Measurements from ENCODE around the gene DHRS7C.

DHRS7C gene

DNA sequence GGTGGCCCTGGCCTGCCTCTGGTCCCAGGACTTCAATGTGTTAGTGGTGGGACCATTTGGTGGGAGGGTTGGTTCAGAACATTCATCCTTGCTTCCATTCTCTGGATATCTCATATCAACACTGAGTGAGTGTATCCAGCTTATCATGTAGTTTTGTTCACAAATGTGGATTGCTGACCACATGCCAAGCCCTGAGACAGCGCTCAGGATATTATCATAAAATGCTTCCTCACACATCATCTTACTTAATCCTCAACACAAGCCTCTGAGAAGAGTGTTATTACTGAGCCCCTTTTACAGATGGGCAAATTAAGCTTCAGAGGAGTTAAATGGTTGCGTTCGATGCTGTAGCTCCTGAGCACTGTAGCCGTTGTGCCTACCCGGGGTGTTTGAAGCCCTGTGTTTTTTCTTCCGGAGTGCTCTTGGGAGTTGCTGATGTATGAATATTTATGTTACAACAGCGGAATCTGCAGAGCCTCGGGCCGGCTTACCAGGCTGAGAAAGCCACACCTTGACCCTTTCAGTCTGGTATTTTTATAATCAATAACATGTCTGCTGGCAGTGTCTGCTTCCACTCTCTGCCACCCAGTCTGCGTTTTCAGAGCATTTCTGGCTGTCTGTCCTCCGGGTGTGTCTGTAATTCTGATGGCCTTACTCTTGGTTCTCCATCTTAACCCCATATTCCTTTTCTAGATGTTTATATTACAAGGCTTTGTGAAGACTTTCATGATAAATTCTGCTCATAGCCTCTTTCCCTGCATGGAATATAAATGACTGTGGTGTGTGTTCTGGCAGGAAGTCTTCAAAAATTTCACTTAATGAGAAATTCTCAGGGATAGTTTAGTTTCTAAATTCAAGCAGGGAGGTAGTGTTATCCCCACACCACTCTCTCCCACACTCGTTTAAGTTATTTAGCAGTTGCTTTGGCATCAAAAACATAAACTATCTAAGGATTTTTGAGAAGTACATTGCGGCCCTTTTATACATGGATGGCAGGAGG is 37.2 kb upstream of the DHRS7C start:
- ATAC-seq, result no peak

DNA sequence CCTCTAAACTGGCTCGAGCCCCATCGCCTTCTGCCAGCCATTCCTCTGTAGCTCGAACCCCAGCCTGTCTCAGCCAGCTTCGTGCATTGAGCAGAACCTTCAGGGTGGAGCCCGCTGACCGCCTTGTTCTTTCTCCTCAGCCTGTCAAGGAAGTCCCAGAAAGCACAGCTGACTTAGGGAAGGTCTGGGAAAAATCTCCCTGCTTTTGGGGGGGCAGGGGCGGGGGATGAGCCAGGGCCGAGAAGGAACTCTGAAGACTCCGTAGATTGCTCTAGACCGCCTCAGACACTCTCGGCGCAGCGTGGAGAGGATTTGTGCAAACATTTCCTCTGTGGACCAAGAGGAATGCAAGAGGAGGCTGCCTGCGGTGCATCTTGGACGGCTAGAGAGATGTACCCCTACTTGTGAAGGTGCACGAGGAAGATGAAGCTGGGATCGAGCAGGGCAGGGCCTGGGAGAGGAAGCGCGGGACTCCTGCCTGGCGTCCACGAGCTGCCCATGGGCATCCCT is 34.3 kb upstream of the DHRS7C start, which contains the start of gene GLP2R:
Gene GLP2R, plus strand, starts transcription at position 284 of the 510 bp plus-strand sequence. Its CDS starts 140 bp downstream, at position 424.
- ATAC-seq, result no peak
- no peak for TF ChIP-seq ESRRG (CRISPR knock-in tag; IDR thresholded peaks at IDR 0.05)
- TF ChIP-seq, protein P1, sequence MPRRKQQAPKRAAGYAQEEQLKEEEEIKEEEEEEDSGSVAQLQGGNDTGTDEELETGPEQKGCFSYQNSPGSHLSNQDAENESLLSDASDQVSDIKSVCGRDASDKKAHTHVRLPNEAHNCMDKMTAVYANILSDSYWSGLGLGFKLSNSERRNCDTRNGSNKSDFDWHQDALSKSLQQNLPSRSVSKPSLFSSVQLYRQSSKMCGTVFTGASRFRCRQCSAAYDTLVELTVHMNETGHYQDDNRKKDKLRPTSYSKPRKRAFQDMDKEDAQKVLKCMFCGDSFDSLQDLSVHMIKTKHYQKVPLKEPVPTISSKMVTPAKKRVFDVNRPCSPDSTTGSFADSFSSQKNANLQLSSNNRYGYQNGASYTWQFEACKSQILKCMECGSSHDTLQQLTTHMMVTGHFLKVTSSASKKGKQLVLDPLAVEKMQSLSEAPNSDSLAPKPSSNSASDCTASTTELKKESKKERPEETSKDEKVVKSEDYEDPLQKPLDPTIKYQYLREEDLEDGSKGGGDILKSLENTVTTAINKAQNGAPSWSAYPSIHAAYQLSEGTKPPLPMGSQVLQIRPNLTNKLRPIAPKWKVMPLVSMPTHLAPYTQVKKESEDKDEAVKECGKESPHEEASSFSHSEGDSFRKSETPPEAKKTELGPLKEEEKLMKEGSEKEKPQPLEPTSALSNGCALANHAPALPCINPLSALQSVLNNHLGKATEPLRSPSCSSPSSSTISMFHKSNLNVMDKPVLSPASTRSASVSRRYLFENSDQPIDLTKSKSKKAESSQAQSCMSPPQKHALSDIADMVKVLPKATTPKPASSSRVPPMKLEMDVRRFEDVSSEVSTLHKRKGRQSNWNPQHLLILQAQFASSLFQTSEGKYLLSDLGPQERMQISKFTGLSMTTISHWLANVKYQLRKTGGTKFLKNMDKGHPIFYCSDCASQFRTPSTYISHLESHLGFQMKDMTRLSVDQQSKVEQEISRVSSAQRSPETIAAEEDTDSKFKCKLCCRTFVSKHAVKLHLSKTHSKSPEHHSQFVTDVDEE (CRISPR knock-in tag; IDR thresholded peaks at IDR 0.05), result no peak
- no peak for TF ChIP-seq TCF4 (CRISPR knock-in tag; IDR thresholded peaks at IDR 0.05; ENCODE audit: borderline replicate concordance)
- no peak for TF ChIP-seq ISL1 (CRISPR knock-in tag; IDR thresholded peaks at IDR 0.05)
- no peak for TF ChIP-seq ZNF565 (CRISPR knock-in tag; conservative IDR thresholded peaks at IDR 0.05; ENCODE audit: low read depth)
- TF ChIP-seq, protein P2, sequence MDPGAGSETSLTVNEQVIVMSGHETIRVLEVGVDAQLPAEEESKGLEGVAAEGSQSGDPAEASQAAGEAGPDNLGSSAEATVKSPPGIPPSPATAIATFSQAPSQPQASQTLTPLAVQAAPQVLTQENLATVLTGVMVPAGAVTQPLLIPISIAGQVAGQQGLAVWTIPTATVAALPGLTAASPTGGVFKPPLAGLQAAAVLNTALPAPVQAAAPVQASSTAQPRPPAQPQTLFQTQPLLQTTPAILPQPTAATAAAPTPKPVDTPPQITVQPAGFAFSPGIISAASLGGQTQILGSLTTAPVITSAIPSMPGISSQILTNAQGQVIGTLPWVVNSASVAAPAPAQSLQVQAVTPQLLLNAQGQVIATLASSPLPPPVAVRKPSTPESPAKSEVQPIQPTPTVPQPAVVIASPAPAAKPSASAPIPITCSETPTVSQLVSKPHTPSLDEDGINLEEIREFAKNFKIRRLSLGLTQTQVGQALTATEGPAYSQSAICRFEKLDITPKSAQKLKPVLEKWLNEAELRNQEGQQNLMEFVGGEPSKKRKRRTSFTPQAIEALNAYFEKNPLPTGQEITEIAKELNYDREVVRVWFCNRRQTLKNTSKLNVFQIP (CRISPR knock-in tag; IDR thresholded peaks at IDR 0.05; ENCODE audit: borderline replicate concordance, low read depth), result no peak
- no peak for TF ChIP-seq ZFP3 (CRISPR knock-in tag; IDR thresholded peaks at IDR 0.05)
- TF ChIP-seq ZNF70 (CRISPR knock-in tag; IDR thresholded peaks at IDR 0.05), result no peak
- no peak for TF ChIP-seq PPARA (CRISPR knock-in tag; IDR thresholded peaks at IDR 0.05; ENCODE audit: borderline replicate concordance)
- no peak for TF ChIP-seq BACH2 (CRISPR knock-in tag; IDR thresholded peaks at IDR 0.05; ENCODE audit: borderline replicate concordance)
- TF ChIP-seq GLIS3 (CRISPR knock-in tag; IDR thresholded peaks at IDR 0.05), result no peak
- TF ChIP-seq ZFP30 (CRISPR knock-in tag; IDR thresholded peaks at IDR 0.05), result no peak
- TF ChIP-seq, protein P3, sequence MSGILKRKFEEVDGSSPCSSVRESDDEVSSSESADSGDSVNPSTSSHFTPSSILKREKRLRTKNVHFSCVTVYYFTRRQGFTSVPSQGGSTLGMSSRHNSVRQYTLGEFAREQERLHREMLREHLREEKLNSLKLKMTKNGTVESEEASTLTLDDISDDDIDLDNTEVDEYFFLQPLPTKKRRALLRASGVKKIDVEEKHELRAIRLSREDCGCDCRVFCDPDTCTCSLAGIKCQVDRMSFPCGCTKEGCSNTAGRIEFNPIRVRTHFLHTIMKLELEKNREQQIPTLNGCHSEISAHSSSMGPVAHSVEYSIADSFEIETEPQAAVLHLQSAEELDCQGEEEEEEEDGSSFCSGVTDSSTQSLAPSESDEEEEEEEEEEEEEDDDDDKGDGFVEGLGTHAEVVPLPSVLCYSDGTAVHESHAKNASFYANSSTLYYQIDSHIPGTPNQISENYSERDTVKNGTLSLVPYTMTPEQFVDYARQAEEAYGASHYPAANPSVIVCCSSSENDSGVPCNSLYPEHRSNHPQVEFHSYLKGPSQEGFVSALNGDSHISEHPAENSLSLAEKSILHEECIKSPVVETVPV (CRISPR knock-in tag; IDR thresholded peaks at IDR 0.05), result no peak
- TF ChIP-seq TOX (CRISPR knock-in tag; IDR thresholded peaks at IDR 0.05; ENCODE audit: borderline replicate concordance), result no peak
- no peak for TF ChIP-seq OSR1 (CRISPR knock-in tag; IDR thresholded peaks at IDR 0.05)

More for the DNA sequence above, 37.2 kb upstream of the DHRS7C start:
- TF ChIP-seq TCF4 (CRISPR knock-in tag; IDR thresholded peaks at IDR 0.05; ENCODE audit: borderline replicate concordance) (no peak), ZC3H10 (CRISPR knock-in tag; IDR thresholded peaks at IDR 0.05) (no peak), BACH2 (CRISPR knock-in tag; IDR thresholded peaks at IDR 0.05; ENCODE audit: borderline replicate concordance) (no peak), ARNTL (CRISPR knock-in tag; IDR thresholded peaks at IDR 0.05; ENCODE audit: borderline replicate concordance, low read depth) (no peak), GLIS3 (CRISPR knock-in tag; IDR thresholded peaks at IDR 0.05) (no peak), RARB (CRISPR knock-in tag; IDR thresholded peaks at IDR 0.05) (no peak), ISL1 (CRISPR knock-in tag; IDR thresholded peaks at IDR 0.05) (no peak), ZFP30 (CRISPR knock-in tag; IDR thresholded peaks at IDR 0.05) (no peak)
- TF ChIP-seq, protein P1 (CRISPR knock-in tag; IDR thresholded peaks at IDR 0.05), result no peak
- TF ChIP-seq, protein P2 (CRISPR knock-in tag; IDR thresholded peaks at IDR 0.05; ENCODE audit: borderline replicate concordance, low read depth), result no peak
- TF ChIP-seq, protein P4, sequence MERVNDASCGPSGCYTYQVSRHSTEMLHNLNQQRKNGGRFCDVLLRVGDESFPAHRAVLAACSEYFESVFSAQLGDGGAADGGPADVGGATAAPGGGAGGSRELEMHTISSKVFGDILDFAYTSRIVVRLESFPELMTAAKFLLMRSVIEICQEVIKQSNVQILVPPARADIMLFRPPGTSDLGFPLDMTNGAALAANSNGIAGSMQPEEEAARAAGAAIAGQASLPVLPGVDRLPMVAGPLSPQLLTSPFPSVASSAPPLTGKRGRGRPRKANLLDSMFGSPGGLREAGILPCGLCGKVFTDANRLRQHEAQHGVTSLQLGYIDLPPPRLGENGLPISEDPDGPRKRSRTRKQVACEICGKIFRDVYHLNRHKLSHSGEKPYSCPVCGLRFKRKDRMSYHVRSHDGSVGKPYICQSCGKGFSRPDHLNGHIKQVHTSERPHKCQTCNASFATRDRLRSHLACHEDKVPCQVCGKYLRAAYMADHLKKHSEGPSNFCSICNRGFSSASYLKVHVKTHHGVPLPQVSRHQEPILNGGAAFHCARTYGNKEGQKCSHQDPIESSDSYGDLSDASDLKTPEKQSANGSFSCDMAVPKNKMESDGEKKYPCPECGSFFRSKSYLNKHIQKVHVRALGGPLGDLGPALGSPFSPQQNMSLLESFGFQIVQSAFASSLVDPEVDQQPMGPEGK (CRISPR knock-in tag; IDR thresholded peaks at IDR 0.05; ENCODE audit: borderline replicate concordance), result no peak
- TF ChIP-seq, protein P5, sequence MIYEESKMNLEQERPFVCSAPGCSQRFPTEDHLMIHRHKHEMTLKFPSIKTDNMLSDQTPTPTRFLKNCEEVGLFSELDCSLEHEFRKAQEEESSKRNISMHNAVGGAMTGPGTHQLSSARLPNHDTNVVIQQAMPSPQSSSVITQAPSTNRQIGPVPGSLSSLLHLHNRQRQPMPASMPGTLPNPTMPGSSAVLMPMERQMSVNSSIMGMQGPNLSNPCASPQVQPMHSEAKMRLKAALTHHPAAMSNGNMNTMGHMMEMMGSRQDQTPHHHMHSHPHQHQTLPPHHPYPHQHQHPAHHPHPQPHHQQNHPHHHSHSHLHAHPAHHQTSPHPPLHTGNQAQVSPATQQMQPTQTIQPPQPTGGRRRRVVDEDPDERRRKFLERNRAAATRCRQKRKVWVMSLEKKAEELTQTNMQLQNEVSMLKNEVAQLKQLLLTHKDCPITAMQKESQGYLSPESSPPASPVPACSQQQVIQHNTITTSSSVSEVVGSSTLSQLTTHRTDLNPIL (CRISPR knock-in tag; IDR thresholded peaks at IDR 0.05; ENCODE audit: low read depth), result no peak

Data from SK-N-SH treated with all-trans-retinoic acid at 6 μM for 48 hours (cell line).